GM19452 (cell line): Measurements from ENCODE around the gene B4GALT3.

Experiments used
- ATAC-seq: cut with Tn5 transposase; IDR thresholded peaks from one replicate; pipeline ENCODE4 v1.9.1; 2021; ENCODE audit not compliant: unreplicated experiment

B4GALT3 gene

DNA sequence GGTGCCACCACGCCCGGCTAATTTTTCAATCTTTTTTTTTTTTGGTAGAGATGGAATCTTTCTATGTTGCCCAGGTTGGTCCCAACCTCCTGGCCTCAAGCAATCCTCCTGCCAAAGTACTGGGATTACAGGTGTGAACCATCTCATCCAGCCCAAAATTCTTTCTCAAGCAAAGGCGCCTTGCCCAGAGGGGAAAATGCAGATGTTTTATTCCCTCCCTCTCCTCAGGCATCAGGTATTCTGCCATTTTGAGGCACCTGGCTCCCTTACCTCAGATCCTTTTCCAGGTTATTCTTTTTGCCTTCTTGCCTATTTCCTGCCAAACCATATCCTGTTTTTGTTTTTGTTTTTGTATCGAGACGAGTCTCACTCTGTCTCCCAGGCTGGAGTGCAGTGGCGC is 11.1 kb upstream of the B4GALT3 start:
- no peak for ATAC-seq

DNA sequence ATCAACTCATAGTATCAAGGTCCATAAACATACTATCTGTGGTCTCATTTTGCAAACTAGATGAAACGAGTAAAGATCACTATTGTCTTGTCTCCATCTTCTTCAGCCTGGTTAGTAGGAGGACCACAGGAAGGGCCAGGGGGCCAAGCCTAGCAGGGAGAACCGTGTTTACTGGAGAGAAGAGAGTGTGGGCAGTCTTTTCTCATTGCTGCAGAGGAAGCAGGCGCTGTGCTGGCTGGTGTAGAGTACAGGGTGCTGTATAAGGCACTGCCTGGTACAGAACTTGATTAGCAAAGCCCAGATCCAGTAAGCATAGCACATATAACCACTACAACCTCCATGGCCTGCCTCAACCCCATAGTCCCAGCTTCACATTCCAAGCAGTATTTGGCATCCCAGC is 10.0 kb upstream of the B4GALT3 start:
- no peak for ATAC-seq

DNA sequence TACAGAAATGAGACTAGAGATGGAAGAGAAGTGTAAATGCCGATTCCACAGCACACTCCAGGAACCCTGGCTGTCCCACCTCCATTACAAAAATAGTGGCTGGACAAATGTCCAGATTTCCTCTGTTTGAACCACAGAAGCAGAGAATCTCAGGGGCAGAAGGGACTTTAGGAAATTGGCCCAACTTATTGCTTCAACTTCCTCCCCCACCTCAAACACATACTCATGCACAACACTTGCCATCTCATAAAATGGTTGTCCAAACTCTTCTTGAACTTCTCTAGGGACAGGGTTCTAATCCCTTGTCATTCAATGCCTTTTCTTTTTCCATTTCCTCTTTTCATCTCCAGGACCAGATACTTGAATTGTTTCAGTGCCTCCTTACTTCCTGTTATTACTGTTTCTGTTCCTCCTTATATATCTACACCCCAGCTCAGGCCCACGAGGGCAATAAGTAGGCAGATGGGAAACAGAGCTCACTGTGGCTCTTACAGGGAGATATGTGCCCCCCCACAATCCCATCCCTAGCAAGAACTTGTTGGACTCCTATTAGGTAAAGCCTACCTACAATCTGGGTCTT is 8.5 kb upstream of the B4GALT3 start:
- ATAC-seq, result peak; percentile 13

DNA sequence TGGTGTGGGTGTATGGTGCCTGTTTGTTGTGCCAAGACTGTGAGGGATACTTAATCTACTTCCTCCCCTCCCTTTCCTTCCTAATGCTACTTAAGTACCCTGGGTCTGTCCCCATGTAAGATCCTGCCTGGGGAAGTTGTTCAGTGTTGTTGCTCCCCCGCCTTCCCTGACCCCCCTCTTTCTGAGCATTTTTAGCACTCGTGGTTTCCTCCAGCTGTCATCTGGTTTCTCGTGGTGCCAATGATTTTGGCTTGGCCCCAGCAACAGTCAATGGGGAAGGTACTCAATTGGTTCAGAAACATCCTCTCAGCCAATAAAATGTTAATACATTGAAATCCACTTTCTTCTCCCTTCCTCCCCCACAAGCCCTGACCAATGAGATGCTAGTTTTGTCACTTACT is 8.0 kb upstream of the B4GALT3 start:
- peak; percentile 55 for ATAC-seq

DNA sequence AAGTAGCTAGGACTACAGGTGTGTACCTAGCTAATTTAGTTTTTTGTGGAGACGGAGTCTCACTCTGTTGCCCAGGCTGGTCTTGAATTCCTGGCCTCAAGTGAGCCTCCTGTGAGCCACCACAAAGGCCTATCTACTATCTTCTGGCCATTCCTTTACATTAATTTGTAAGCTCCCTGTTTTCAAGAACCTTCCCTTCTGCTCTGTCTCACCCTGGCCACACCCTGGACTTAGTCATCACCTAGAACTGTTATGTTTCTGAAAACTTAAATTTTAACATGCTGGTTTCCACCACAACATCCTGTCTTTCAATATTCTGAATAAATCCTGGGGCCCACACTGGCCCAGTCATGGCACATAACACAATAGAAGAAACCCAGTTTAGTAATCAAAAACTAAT is 4.9 kb upstream of the B4GALT3 start:
- ATAC-seq, result no peak

DNA sequence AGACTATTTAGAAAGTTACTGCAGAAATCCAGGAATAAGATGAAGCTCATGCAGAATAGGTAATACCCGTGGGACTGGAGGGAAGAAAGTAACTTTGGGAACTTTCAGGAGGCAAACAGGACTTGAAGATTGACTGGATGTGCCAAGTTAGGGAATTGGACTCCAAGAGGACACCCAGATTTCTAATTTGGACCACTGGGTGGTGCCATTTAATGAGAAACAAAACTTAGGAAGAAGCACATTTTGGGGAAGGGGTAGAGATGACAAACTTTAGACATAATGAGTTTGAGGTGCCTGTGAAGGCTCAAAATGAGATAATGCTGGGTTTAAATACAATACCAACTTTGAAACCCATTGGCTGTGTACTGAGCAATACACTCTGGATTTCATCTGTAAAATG is 3.3 kb upstream of the B4GALT3 start:
- no peak for ATAC-seq

DNA sequence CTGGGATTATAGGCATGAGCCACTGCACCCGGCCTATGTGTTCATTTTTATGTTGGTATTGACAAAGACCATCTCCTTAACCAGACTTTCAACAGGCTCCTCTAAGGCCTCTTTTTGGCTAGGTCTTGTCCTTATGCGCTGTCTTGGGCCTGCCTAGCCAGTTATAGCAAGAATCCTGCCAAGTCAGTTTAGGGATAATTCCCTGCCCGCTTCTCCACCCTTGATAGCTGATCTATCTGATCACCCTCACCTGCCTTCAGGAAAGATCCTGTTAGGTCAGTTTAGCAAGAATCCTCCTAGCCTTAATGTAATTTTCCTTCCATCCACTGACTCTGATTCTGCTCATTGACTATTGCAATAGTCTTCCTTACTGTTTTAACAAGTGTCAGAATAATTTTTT is 2.4 kb upstream of the B4GALT3 start:
- no peak for ATAC-seq

DNA sequence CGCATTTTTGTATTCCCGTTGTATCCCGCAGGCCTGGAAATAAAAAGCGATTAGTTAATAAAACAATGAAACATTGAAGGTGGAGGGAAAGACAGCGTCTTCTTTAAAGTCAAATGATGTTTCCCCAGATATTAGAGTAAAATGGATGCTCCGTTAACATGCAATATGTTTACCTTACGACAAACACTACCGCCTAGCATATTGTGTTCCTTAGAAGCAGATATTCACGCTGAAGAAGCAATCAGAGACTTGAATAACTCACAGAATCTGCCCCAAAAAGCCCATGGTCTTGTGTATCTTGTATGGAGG is 583 bp upstream of the B4GALT3 start:
- no peak for ATAC-seq

DNA sequence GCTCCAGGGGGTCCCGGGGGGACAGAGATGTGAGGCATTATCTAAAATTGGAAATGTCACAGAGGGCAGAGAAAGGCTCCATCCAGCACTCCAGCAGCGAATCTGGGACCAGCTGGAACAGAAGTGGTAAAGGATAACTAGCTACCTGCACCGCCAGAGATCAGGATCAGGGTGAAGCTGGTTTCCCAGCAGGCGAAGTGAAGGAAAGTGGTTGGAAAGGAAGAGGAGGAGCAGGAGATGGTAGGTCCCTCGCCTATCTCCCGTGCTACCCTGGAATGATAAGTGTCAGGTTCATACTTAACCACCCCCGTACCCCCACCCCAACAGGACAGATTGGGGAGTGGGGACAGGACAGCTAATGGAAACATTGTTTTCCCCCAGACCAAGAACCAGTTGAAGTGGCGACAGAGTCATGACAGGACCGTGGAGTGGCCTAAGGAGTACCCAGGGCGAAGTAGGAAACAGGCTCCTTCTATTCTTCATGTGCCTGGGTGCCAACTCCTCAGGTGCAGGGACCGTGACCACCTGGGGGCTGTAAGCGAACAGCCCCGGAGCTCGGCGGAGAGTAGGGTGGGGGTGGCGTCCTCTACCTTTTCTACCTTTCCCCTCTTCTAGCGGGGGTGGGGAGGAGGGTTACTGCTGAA is 717 bp downstream of the B4GALT3 start:
- no peak for ATAC-seq

DNA sequence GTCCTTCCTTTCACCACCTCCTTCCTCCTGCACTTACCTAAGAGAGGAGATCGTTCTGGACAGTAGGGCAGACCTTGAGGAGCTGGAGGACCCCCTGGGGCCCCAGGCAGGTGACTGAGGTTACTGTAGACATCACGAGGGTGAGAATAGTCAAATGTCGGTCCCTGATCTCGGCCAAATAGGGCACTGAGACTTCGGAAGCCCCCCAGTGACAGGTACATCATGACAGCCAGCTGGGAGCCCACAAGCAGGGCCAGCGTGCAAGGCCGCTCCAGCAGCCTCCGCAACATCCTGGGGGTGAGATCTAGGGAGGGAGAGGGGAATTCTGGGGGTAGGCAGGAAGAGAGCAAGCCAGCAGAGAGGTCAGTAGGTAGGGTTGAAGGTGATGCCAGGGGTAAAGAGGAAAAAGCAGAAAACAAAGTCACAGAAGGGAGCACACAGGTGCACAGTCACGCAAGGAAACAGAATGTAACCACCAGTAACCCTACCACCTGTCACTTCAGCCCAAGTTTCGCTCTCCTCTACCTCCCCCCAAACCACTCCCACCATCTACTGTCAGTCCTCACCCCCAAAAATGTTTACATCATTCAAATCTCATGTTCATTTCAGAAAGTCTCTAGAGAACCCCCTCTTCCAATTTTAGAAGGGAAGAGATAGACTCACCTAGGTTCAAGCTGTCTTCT is 1.4 kb downstream of the B4GALT3 start:
- ATAC-seq, result no peak

DNA sequence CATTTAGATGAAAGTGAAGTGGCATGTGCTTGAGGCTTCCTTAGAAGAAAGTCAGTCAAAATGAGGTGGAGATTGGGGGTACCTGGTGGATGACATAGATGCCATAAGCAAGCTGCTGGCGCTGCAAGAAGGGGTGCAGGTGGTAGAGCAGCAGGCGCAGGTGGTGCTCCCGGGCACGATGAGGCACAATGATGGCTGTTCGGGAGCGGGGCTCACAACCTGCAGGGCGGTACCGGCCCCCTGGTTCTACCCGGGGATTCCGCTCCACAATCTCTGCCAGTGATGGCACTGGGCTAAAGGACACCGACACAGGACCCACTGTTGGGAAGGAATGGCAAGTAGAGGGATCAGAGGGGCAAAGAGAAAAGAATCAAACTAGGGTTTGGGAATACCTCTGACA is 2.4 kb downstream of the B4GALT3 start:
- ATAC-seq, result no peak

DNA sequence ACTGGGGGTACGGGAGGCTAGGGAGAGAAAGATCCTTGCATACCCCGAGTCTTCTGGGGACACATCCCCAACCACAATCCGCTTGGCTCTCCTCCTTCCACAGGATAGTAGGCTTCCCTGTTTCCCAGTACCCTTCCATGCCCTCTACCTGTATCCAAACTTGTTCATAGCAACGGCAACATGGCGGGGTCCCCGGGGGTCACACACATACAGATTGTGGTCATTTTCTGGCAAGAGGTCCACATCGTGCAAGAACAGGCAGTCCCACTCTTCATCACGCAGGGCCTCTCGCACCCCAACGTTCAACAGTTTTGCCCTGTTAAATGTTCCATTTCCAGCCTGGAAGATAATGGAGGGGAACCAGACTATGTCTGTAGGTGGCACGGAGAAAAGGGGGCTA is 3.6 kb downstream of the B4GALT3 start:
- no peak for ATAC-seq

DNA sequence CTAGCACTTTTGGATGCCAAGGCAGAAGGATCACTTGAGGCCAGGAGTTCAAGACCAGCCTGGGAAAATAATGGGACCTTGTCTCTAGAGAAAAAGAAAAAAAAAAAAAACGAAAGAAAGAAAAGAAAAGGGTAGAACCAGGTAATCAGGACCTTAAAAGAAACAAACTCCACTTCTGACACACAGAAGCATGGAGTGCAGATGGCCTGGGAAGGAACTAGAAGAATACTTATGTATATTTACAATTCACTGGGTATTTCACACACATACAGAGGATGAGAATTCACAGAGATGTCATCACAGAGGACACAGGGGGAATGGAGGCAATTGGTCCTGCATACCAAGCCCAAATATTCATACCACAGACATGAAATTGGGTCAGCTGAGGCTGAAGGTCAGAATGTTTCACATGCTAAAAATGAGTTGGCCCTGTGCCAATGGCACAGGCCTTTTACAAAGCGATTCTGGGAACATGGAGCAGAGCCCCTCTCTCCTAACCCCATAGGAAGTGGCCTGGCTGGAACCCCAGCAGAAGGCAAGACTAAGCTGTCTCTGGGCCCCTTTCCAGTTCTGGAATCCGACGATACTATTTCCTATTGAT is 4.4 kb downstream of the B4GALT3 start:
- ATAC-seq, result no peak

DNA sequence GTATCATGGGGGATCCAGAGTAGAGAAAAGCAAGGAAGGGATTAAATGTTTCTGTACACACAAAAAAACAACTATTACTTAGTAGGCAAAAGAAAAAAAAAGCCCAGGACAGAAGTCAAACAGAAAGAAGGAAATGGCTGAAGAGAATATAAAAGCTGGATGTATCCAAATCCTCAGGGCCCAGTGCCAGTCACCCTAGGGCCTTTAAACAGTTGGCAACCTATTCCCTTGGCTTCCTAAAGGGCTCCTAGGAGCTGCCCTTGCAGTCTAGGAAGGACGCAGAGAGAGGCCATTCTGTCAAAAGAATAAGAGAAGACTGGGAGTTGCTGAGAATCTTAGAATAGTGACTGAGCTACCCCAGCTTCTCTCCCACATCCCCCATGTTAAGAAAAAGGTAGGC is 5.0 kb downstream of the B4GALT3 start:
- ATAC-seq, result no peak

DNA sequence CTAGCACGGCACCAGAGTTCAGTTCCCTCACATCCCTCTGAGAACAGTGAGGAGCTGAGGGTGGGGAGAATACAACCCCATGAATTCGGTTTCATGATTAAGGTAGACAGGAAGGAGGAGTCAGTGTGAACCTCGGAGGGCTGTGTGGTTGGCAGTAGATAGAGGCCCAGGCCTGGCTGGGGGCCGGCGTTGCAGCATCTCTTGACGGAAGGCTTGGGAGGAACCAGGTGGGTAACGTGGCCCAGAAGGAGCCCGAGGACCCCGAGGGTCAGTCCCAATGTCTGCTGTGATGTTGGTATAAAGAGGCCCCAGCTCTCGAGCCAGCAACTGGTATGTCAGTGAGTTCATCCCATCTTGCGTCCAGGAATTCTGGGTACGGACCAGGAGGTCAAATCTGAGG is 5.6 kb downstream of the B4GALT3 start:
- ATAC-seq, result no peak

DNA sequence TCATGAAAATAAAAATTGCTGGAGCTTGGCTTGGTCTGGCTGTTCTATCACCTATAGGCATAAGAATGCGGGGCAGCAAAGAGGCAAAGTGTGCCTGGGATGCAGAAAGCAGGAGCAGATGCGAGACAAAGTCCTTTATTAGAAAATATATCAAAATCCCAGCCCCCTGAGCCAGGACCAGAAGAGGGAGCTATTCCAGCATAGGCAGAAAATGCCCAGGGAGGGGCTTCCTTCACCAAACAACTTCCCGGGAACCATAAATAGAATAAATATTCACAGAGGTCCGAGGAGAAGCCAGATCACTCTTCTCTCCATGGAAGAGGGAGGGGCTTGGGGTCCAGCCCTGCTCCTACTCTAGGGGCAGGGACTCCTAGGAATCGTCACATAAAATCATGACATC is 6.1 kb downstream of the B4GALT3 start:
- no peak for ATAC-seq

DNA sequence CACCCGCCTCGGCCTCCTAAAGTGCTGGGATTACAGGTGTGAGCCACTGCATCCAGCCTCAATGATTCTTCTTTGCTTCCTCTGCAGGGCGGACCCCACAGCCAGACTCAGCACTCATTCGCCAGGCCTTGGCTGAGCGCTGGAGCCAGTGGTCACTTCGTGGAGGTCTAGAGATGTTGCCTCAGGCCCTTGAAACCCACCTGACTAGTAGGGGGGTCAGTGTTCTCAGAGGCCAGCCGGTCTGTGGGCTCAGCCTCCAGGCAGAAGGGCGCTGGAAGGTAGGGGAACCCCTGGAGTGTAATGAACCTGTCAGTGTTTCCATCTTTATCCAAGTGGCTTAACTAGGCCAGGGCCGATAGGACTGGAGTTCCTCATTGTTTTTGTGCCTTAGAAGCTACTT is 8.4 kb downstream of the B4GALT3 start:
- no peak for ATAC-seq

DNA sequence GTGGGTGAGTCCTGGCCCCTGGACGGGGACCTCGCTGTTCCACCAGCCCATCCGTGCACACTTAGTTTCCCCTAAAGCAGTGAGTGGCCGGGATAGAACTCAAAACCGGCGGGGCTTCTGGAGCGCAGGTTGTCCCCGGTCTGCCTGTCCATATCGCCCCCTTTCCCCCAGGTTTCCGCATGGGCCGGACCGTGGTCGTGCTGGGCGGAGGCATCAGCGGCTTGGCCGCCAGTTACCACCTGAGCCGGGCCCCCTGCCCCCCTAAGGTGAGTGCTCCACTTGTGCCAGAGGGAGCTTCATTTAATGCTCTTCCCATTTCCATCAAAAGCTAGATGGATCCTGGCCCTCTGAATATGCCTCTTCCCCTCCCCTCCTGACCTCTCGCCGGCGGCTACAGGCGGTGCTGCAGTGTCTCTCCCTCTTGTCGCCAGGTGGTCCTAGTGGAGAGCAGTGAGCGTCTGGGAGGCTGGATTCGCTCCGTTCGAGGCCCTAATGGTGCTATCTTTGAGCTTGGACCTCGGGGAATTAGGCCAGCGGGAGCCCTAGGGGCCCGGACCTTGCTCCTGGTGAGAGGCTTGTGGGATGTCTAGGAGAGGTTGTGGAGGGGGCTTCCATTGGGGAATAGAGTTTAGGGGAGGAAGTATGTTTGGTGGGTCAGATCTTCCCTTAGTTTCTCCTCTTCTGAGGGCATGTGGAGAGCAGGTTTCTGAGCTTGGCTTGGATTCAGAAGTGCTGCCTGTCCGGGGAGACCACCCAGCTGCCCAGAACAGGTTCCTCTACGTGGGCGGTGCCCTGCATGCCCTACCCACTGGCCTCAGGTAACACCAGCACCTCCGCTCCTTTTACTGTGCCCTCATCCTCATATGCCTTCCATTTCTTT is 10.4 kb downstream of the B4GALT3 start:
- no peak for ATAC-seq

DNA sequence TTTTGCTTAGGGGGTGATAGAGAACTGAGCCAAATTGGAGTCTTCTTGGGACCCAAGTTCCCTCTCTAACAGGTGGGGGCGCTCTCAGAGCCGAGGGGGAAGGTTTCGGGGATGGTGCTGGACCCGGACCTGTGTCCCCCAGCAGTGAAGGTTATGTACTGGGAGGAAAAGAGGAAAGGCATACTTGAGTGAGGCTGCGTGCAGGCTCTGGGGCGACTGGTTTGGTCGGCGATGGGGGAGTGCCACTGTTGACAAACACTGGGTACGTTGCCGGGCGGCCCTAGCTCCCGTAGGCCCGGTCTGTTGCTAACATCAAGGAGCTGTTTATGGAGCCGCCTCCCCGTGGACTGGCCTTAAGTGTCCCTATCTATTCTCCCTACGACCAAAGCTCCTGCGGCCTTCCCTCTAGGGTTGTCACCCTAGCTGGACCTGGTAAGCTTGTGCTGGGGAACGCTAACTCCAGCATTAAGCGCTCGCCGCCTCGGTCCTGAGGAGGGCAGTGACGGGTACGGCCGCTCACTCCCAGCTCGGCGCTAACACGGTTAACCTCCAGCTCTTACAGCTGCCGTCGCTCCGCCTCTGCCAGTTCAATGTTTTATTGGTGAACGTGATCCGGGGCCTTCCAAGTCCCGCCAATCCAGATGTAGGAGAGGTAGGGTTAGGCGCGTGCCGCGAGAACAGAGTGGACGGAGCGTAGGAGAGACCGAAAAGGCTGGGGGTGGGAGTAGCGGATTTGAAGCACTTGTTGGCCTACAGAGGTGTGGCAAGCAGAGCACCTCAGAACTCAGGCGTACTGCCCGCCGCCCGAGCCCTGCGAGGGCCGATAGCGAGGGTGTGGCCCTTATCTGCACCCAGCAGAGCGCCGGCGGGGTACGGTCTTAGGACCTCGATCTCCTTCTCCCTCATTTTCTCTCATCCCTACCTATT is 11.3 kb downstream of the B4GALT3 start, which contains the start of gene PPOX:
Gene PPOX (plus strand): TSS at position 685 of the 927 bp plus-strand sequence. CDS start 422 bp downstream, outside the sequence.
- ATAC-seq, result peak; percentile 92

DNA sequence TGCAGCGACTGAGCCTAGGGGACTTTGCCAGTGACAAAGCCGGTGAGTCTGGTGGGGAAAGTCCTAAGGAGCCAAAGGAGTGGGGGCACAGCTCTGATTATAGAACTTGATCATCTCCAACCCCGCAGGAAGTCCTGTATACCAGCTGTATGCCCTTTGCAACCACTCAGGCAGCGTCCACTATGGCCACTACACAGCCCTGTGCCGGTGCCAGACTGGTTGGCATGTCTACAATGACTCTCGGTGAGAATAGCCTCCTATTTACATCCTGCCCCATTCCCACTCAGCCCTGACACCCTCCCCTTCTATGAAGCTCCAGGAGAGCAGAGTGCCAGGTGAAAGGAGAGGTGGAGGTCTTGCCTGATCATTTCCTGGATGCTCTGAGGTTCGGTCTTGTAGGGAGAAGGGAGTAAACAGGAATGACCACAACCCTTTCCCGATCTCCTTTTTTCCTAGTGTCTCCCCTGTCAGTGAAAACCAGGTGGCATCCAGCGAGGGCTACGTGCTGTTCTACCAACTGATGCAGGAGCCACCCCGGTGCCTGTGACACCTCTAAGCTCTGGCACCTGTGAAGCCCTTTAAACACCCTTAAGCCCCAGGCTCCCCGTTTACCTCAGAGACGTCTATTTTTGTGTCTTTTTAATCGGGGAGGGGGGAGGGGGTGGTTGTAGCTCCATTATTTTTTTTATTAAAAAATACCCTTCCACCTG is 12.3 kb downstream of the B4GALT3 start:
- no peak for ATAC-seq
